GM12891 (cell line): Measurements from ENCODE around the gene DMC1.

ENCODE experiments used
- POLR2A ChIP-seq: IDR thresholded peaks from 2 replicates; pipeline ENCODE4 v1.6.1; 2011; ENCODE audit warnings: low read depth, low read length, control low read depth
- POLR2AphosphoS5 ChIP-seq: IDR thresholded peaks from 2 replicates; pipeline ENCODE4 v1.6.1; 2011; ENCODE audit warnings: low read depth, low read length, control low read depth
- POU2F2 ChIP-seq: IDR thresholded peaks from 2 replicates; pipeline ENCODE4 v1.6.1; 2011; ENCODE audit warnings: low read depth, mild to moderate bottlenecking, control low read depth, low read length, moderate library complexity
- SPI1 ChIP-seq: IDR thresholded peaks from 2 replicates; pipeline ENCODE4 v1.6.1; 2011; ENCODE audit warnings: low read depth, low read length, control low read depth
- TAF1 ChIP-seq: IDR thresholded peaks from 2 replicates; pipeline ENCODE4 v1.6.1; 2011; ENCODE audit warnings: low read depth, low read length, control low read depth

DNA sequence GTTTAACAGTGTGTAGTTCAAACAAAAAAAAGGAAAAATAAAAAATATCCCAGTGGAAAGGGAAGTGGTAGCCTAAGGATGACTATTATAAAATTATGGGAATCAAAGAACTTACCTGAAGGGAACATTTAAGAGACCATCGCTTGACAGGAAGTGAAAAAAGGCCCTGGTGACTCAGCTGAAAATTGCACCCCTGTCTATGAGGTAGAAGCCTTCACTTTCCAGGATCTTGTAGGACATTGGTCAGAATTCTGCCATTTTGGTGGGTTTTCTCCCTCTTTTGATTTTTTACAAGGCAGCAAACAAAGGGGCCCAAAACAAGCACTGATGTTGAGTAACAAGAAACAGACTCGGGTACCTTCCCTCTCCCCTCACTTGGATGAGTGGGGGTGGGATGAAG is 79.5 kb downstream of the DMC1 start:
- peak; percentile 55 for TF ChIP-seq SPI1
- peak; percentile 24; the same call in 1 of the 2 replicates for TF ChIP-seq POLR2A
- no peak for TF ChIP-seq POLR2AphosphoS5
- TF ChIP-seq TAF1: no peak
- TF ChIP-seq POU2F2: no peak
